Measurements from ENCODE around the gene UBE2E2.

The UBE2E2 gene

GRCh38 chr3:23399221-23399620 lies 196.1 kb downstream of the UBE2E2 start:
- DNase-seq: no peak

GRCh38 chr3:23402728-23403492 lies 199.8 kb downstream of the UBE2E2 start:
- no peak for DNase-seq

- no peak for DNase-seq
These were observed 201.1 kb downstream of the UBE2E2 start for GRCh38 chr3:23404246-23404645.

GRCh38 chr3:23405081-23405480 lies 202.0 kb downstream of the UBE2E2 start:
- no peak for DNase-seq

GRCh38 chr3:23406601-23407000 lies 203.5 kb downstream of the UBE2E2 start:
- DNase-seq: no peak

GRCh38 chr3:23418026-23418425 lies 214.9 kb downstream of the UBE2E2 start:
- DNase-seq: no peak

GRCh38 chr3:23421811-23422516 lies 218.8 kb downstream of the UBE2E2 start:
- no peak for DNase-seq

- DNase-seq: no peak
These were observed 219.4 kb downstream of the UBE2E2 start for GRCh38 chr3:23422517-23422851.

GRCh38 chr3:23425410-23425809 lies 222.3 kb downstream of the UBE2E2 start:
- no peak for DNase-seq

GRCh38 chr3:23430781-23431398 lies 227.8 kb downstream of the UBE2E2 start:
- no peak for DNase-seq

- DNase-seq: no peak
These were observed 228.6 kb downstream of the UBE2E2 start for GRCh38 chr3:23431764-23432163.

GRCh38 chr3:23435318-23435717 lies 232.2 kb downstream of the UBE2E2 start:
- DNase-seq: no peak

GRCh38 chr3:23435904-23436303 lies 232.8 kb downstream of the UBE2E2 start:
- no peak for DNase-seq

GRCh38 chr3:23437484-23438145 lies 234.5 kb downstream of the UBE2E2 start:
- no peak for DNase-seq

- DNase-seq: no peak
These were observed 235.5 kb downstream of the UBE2E2 start for GRCh38 chr3:23438657-23439056.

GRCh38 chr3:23439080-23439479 lies 236.0 kb downstream of the UBE2E2 start:
- DNase-seq: no peak

- DNase-seq: no peak
These were observed 237.5 kb downstream of the UBE2E2 start for GRCh38 chr3:23440416-23441294.

GRCh38 chr3:23442598-23443383 lies 239.7 kb downstream of the UBE2E2 start:
- no peak for DNase-seq

GRCh38 chr3:23444386-23444785 lies 241.3 kb downstream of the UBE2E2 start:
- no peak for DNase-seq

- no peak for DNase-seq
These were observed 243.2 kb downstream of the UBE2E2 start for GRCh38 chr3:23446301-23446700.

GRCh38 chr3:23448998-23449537 lies 245.9 kb downstream of the UBE2E2 start:
- no peak for DNase-seq
